MM.1S (cell line): ENCODE measurements around the gene CNIH3.

Experiments used
- DNase-seq: peaks from one replicate; pipeline ENCODE4 v3.0.0-alpha.2; 2015
- H2AFZ ChIP-seq: fragments of 300-600 bp; sonication (generic); 2 replicates; pipeline ENCODE4 v1.6.0; 2016; ENCODE audit warnings: antibody characterized with exemption, low read length
- H3F3A ChIP-seq: fragments of 300-600 bp; sonication (generic); 2 replicates; pipeline ENCODE4 v1.6.1; 2016; ENCODE audit warnings: mild to moderate bottlenecking, antibody characterized with exemption, low read length, moderate library complexity, mixed read lengths; ENCODE audit not compliant: insufficient read depth
- H3K27ac ChIP-seq: fragments of 300-600 bp; sonication (generic); 2 replicates; pipeline ENCODE4 v1.5.1; 2016; ENCODE audit warnings: mild to moderate bottlenecking, low read length
- H3K27me3 ChIP-seq: fragments of 300-600 bp; sonication (generic); replicated peaks from 2 replicates; pipeline ENCODE4 v1.6.0; 2016; ENCODE audit warnings: low read length; ENCODE audit not compliant: insufficient read depth
- H3K36me3 ChIP-seq: fragments of 300-600 bp; sonication (generic); replicated peaks from 2 replicates; pipeline ENCODE4 v1.6.1; 2016; ENCODE audit warnings: mild to moderate bottlenecking, low read length, mixed read lengths; ENCODE audit not compliant: insufficient read depth
- H3K4me1 ChIP-seq: fragments of 300-600 bp; sonication (generic); 2 replicates; pipeline ENCODE4 v1.6.1; 2016; ENCODE audit warnings: low read length, mixed read lengths
- H3K4me2 ChIP-seq: fragments of 300-600 bp; sonication (generic); 2 replicates; pipeline ENCODE4 v1.6.0; 2016; ENCODE audit warnings: low read depth, low read length
- H3K4me3 ChIP-seq: fragments of 300-600 bp; sonication (generic); 2 replicates; pipeline ENCODE4 v1.5.1; 2016; ENCODE audit warnings: low read length, mixed read lengths
- H3K79me2 ChIP-seq: fragments of 300-600 bp; sonication (generic); 2 replicates; pipeline ENCODE4 v1.6.1; 2016; ENCODE audit warnings: mixed run types, low read length, mixed read lengths
- H3K9ac ChIP-seq: fragments of 300-600 bp; sonication (generic); 2 replicates; pipeline ENCODE4 v1.6.1; 2016; ENCODE audit warnings: low read length, mixed read lengths
- H3K9me2 ChIP-seq: fragments of 300-600 bp; sonication (generic); replicated peaks from 2 replicates; pipeline ENCODE4 v1.6.1; 2016; ENCODE audit warnings: mild to moderate bottlenecking, low read length, mixed read lengths; ENCODE audit not compliant: insufficient read depth
- H3K9me3 ChIP-seq: fragments of 300-600 bp; sonication (generic); replicated peaks from 2 replicates; pipeline ENCODE4 v1.6.1; 2016; ENCODE audit warnings: mild to moderate bottlenecking, low read length, mixed read lengths; ENCODE audit not compliant: insufficient read depth
- H4K20me1 ChIP-seq: fragments of 300-600 bp; sonication (generic); 2 replicates; pipeline ENCODE4 v1.6.1; 2016; ENCODE audit warnings: mild to moderate bottlenecking, low read length, moderate library complexity, mixed read lengths; ENCODE audit not compliant: insufficient read depth
- EZH2 ChIP-seq: fragments of 300-600 bp; sonication (generic); optimal IDR thresholded peaks from 2 replicates; pipeline ENCODE3; 2017; ENCODE audit warnings: low read depth, mild to moderate bottlenecking, antibody characterized with exemption, low read length, mixed read lengths
- EZH2phosphoT487 ChIP-seq: fragments of 300-600 bp; sonication (generic); IDR thresholded peaks from 2 replicates; pipeline ENCODE4 v1.6.1; 2018; ENCODE audit warnings: antibody characterized with exemption, low read length
- TF ChIP-seq, protein P1 (sequence below): fragments of 300-600 bp; sonication (generic); IDR thresholded peaks from 2 replicates; pipeline ENCODE4 v1.5.1; 2016; ENCODE audit warnings: antibody characterized with exemption, low read length, mixed read lengths

CNIH3 gene

DNA sequence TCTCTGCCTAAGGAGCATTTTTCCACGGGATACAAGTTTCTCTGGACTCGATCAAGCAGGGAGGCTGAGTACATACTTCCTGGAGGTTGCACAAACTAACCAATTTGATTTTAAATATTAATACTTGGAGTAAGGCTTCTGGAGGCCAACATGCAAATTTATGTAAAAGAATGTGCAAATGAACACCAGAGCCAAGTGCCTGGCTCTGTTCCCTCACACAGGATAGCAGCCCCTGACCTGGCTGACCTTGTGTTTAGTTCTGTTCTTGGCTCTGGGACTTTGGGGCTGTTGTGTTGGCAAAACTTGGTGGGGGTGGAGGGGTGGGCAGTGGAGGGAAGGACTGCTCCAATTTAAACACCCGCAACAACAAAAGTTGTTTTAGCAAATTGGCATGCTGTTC lies 34.2 kb downstream of the CNIH3 start:
- no peaks in the 10 kb centered on the region for H3K36me3 ChIP-seq
- no peak for TF ChIP-seq EZH2
- no peak for TF ChIP-seq EZH2phosphoT487
- TF ChIP-seq, protein P1, sequence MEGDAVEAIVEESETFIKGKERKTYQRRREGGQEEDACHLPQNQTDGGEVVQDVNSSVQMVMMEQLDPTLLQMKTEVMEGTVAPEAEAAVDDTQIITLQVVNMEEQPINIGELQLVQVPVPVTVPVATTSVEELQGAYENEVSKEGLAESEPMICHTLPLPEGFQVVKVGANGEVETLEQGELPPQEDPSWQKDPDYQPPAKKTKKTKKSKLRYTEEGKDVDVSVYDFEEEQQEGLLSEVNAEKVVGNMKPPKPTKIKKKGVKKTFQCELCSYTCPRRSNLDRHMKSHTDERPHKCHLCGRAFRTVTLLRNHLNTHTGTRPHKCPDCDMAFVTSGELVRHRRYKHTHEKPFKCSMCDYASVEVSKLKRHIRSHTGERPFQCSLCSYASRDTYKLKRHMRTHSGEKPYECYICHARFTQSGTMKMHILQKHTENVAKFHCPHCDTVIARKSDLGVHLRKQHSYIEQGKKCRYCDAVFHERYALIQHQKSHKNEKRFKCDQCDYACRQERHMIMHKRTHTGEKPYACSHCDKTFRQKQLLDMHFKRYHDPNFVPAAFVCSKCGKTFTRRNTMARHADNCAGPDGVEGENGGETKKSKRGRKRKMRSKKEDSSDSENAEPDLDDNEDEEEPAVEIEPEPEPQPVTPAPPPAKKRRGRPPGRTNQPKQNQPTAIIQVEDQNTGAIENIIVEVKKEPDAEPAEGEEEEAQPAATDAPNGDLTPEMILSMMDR: no peak
- no peak overlapping the region for H2AFZ ChIP-seq
- no peak overlapping the region for H3K9ac ChIP-seq
- no peaks in the 10 kb centered on the region for H3K27me3 ChIP-seq
- H3K9me3 ChIP-seq: no peaks in the 10 kb centered on the region
- H3K4me2 ChIP-seq: no peak overlapping the region
- H3K79me2 ChIP-seq: no peaks in the 10 kb centered on the region
- no peaks in the 10 kb centered on the region for H4K20me1 ChIP-seq
- H3K4me3 ChIP-seq: no peak overlapping the region
- H3K9me2 ChIP-seq: no peaks in the 10 kb centered on the region
- H3K4me1 ChIP-seq: no peaks in the 10 kb centered on the region
- no peaks in the 10 kb centered on the region for H3F3A ChIP-seq
- no peak for DNase-seq
- H3K27ac ChIP-seq: no peak overlapping the region

DNA sequence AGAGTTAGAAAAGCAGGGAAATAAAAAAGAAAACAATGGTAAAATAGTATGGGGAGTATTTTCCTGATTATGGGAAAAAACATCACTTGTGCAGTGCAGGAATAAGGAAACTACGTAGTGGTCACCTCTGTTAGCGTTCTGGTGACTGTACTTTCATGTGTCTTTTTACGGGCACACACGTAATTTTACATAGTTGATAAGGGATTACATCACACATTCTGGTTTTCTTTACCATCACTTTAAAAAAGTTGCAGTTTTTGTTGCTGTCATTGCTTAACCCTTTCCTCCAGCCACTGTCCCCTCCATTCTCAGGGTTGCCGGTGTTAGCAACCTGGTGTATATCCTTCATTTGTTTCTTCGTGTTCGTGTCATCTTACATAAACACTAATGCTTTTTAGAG lies 35.1 kb downstream of the CNIH3 start:
- H3K9ac ChIP-seq: no peak overlapping the region
- no peaks in the 10 kb centered on the region for H3K4me1 ChIP-seq
- no peak for DNase-seq
- no peaks in the 10 kb centered on the region for H3K36me3 ChIP-seq
- H4K20me1 ChIP-seq: no peaks in the 10 kb centered on the region
- no peak overlapping the region for H3K4me2 ChIP-seq
- no peaks in the 10 kb centered on the region for H3K9me3 ChIP-seq
- H3K9me2 ChIP-seq: no peaks in the 10 kb centered on the region
- H3K79me2 ChIP-seq: no peaks in the 10 kb centered on the region
- H3K27ac ChIP-seq: no peak overlapping the region
- H2AFZ ChIP-seq: no peak overlapping the region
- no peaks in the 10 kb centered on the region for H3F3A ChIP-seq
- H3K27me3 ChIP-seq: no peaks in the 10 kb centered on the region
- TF ChIP-seq, protein P1: no peak
- TF ChIP-seq EZH2 (no peak), EZH2phosphoT487 (no peak)
- no peak overlapping the region for H3K4me3 ChIP-seq

DNA sequence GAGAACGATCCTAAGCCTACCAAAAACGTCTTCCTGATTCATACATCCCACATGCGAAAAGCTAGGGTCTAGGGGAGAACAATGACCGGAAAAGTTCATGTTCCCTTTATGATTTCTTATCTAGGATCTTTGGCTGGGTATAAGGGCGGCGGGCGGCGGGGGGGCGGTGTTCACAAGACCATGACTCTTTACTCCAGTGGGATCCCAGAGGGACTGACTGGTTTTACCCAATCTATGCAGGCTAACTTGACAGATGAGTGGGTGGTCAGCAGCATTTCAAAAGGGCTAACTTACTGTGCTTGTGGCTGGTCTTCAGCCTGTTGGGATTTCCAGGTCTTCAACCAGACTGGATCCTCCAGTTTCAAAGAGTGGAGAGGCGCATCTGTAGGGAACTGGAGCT lies 40.3 kb downstream of the CNIH3 start:
- no peaks in the 10 kb centered on the region for H3K9me2 ChIP-seq
- H3K27me3 ChIP-seq: no peaks in the 10 kb centered on the region
- H3K9me3 ChIP-seq: no peaks in the 10 kb centered on the region
- H3F3A ChIP-seq: no peaks in the 10 kb centered on the region
- no peaks in the 10 kb centered on the region for H3K4me1 ChIP-seq
- H3K36me3 ChIP-seq: no peaks in the 10 kb centered on the region
- no peak for DNase-seq
- TF ChIP-seq EZH2phosphoT487 (no peak), EZH2 (no peak)
- TF ChIP-seq, protein P1: no peak
- no peak overlapping the region for H2AFZ ChIP-seq
- no peak overlapping the region for H3K27ac ChIP-seq
- H3K9ac ChIP-seq: no peak overlapping the region
- H4K20me1 ChIP-seq: no peaks in the 10 kb centered on the region
- no peaks in the 10 kb centered on the region for H3K79me2 ChIP-seq
- H3K4me3 ChIP-seq: no peak overlapping the region
- no peak overlapping the region for H3K4me2 ChIP-seq
